Activated CD8-positive, alpha-beta memory T cell treated with anti-CD3 and anti-CD28 coated beads, Interleukin-2, amount 50 U/mL, for 1 hour (primary cell): Measurements from ENCODE around the gene TRERF1.
"Not testable (repeated sequence)": the region's sequence is repeated elsewhere in the genome, so short reads cannot be mapped to it uniquely, and the experiment has no call there.

Source experiments
- DNase-seq: peaks from one replicate; pipeline ENCODE4 v3.0.0-alpha.2; 2020; ENCODE audit errors: extremely low read depth

Gene TRERF1

DNA sequence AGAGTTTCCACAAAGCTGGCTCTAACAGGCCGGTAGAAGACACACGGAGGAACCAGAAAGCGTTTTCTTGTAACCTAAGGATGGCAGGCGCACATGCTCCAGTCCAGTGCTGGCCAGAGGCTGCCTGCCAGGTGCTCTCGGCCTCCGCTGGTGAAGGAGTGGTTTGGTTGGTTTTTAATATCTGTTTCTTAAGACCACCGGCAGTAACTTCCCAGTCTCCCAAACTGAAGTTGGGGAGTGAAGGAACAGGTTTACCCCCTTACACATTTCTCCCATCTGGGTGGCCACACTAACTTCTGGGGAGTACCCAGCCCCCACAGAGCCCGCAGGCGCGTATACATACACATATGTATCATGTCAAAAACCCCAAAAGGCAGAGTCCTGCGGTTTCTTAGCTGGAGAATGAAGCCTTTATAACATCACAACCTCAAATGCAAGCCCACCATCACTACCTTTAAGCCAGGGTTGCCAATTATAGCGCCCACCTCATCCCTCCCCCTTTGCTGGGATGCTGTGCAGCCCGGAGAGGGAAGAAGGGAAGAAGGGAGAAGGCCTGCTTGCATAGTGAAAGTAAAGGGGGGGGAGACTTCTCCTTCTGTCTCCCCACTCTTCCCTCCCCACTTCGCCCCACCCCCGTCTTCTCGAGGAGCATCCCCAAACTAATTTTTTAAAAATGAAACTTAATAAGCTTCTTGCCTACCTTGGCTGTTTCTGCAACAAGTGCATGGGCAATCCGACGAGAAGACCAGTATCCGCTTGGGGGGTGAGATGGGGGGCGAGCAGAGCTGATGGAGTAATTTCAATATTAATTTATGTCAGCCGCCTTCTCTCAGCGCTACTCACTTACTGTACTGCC, 1.0 kb downstream of the TRERF1 start:
- DNase-seq: no peak

DNA sequence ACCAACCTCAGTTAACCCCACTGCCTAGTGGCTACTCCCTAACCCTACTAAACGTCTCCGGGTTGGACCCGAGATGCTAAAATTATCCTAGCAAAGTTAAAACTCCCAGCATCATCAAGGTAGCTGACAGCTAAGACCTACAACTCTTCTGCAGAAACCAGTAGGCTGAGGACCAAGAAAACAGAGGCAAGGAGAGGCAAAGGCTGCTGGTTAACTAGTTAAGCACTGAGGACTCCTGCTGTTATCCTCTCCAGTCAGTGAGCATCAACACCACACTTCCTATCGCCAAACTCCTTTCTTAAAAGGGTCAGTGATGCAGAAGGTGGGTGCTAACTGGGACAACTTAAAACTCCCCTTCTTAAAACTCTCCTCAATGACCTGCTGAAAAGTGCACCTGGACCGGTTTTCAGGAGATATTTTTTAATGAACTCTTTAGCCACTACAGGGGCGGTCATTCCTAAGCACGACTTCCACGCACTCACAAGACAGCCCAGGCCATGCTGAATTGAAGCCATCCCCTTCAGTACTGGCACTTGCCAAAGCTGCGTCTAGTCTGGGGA, 1.7 kb downstream of the TRERF1 start:
- DNase-seq: no peak

DNA sequence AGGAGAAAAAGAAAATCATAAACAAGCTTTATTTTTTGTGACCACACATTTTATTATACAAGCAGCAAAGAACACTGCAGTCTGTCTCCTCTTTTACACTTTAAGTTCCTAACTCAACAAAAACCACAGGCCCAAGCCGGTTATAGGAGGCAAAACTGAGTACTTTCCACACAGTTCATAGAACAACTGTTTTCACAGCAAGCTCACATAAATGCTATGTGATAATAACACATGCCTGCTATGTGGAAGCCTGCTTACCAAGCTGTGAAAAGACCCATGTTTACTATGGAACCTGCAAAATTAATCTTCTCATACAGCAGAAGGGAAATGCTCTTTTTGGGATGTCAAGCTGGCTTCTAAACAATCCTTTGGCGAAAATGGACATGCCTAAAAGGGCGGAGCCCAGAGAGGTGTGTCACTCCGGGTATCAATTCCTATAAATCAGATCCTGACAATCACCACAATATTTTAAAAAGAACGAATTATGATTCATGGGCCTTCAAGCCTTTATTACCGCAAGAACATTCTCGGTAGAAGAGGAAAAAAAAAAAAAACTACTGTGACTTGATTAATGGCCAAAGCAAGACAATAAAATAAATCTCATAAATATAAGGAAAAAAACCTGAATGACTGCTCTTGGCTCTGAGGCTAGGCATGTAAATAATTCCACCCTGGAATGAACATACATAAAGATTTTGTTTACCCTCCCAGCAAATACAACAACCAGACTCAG, 2.6 kb downstream of the TRERF1 start:
- DNase-seq: no peak

DNA sequence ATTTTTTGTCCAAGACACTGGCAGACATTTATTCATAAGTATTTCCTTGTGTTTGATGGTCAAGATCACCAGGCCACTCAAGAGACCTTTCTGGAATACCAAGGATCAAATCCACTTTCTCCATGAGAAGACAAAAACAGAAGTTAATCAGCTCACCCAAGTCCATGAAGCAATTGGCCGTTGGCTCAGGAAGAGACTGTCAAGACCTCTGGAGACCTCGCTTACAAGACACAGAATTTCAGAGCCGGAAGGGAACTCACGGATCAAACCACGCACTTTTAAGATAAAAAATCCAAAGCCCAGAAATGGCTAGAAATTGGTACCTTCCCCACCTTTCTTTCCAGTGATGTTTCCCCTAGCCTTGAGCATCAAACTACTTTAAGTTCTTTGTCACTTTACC, 3.3 kb downstream of the TRERF1 start:
- DNase-seq: no peak

DNA sequence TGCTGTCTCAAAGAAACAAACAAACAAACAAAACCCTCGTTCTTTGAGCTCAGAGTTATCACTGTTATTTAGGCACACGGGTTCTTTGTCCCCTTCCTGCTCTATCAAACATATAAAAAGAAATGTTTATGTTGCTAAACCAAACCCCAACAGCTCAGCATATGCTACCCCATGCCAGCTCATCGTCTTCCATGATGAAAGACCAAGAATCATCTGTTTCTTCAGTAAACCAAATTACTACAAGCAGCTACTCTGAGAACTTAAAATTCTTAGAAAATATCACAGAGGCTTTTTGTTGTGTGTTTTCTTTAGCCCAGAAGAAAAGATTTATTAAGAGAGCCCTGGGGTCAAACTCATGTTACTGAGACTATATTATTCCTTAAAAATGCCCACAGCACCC, 4.7 kb downstream of the TRERF1 start:
- no peak for DNase-seq

DNA sequence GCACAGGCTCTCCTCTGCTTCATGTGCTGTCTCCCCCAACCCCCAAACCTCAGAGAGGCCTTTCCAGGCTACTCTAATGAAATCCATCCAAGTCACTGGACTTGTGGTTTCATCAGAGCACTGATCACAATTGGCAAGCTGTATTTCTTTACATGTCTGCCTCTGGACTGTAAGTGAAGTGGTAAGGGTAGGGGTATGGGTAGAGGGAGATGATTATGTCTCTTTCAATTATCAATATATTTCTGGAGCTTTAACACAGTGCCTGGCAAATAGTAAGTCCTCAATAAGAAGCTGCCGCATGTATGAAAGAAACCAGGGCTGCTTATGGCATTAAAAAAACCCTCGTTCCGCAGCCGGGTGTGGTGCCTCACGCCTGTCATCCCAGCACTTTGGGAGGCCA, 5.4 kb downstream of the TRERF1 start:
- DNase-seq: no peak

DNA sequence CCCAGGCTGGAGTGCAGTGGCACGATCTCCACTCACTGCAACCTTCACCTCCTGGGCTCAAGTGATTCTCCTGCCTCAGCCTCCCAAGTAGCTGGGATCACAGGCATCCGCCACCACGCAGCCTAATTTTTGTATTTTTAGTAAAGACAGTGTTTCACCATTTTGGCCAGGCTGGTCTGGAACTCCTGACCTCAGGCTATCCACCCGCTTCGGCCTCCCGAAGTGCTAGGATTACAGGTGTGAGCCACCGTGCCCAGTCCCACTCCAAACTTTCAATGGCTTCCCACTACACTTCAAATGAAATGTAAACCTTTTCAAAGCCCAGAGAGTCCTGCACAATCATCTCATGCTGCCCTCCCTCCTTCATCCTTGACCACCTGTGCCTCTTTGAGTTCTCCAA, 5.8 kb downstream of the TRERF1 start:
- DNase-seq: not testable (repeated sequence)

DNA sequence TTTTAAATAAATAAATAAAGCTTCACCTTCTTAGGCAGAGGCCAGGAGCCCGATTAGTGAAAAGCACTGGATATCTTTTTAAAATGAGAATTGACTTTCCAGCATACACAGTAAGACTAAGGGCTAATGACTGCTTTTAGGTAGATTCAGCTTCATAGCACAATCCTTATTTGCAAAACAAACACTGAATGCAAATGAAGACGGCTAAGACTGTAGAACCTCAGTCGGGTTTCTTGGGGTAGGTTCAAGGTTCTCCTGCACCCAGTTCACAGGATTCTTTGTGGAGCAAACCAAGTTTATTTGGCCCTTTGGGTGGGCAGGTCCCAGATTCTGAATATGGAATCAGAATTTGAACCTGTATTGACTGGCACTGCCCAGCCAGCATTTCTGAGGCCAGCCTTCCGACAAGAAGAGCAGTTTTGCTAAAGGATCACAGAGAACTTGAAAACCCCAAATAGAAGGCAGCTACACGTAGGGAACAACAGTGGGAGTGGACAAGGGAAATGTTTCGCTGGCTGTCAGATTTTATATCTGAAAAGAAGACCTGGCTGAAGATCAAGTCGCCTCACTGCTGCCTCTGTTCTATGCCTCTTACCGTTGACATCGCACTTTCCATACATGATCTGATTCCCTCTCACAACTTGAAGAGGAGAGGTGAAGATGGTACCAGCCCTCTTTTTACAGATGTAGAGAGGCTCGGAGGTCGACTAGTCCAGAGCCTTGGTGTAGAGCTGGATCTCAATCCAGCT, 8.2 kb downstream of the TRERF1 start:
- DNase-seq: no peak

DNA sequence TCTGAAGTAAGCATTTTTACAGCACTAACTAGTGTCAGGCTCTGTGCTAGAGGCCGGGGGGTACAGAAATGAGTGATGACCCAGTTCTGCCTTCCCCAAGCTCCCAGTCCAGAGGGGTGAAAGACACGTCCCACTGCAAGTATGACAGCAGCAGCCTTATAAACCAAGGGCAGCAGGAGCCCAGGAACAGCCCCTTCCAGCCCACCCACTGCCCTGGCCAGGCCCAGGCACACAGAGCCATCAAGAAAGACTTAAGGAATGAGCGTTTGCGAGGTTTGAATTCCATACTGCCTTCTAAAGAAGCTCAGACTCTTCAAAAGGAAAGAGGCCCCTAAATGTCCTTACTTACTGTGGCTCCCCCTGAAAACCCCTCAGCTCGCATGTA, 10.0 kb downstream of the TRERF1 start:
- DNase-seq: no peak

DNA sequence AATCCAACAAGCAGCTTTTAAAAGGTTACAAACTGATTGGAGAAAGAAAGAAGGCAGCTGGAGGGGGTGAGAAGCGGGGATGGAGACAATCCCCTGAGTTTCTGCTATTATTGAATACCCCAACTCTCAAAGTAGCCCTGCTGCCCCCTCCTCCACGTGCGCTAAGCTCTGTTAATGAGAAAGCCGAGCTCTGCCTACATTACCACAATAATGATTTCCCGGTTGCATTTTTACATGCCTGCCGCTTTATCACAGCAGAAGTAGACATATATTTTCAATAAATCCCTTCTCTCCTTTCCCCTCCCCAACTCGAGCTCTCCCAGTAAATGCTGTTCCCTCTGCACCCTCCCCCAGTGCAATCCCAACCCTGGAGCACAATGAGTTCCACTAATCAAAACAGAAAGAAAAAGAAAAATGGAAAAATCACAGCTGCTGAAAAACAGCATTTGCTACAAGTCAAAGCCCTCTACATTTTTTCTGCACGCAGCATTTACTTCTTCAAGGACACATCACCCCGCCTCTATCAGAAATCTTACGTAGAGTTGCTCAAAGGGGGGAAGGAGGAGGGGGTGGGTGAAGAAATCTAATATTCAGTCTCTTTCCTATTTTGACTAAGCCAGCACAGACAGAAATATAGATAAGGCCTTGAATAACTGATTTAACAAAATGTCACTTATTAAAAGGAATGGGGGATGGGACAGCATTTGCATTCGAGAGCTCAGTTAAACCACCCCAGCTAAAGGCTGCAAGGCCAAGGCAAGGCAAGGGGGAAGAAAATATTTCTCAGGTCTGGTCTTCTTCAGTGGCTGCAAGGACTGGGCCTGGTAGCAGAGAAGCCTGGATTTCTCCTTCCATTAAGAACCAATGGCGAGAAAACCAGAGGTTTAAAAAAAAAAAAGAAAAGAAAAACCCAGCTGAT, 10.7 kb downstream of the TRERF1 start:
- no peak for DNase-seq

DNA sequence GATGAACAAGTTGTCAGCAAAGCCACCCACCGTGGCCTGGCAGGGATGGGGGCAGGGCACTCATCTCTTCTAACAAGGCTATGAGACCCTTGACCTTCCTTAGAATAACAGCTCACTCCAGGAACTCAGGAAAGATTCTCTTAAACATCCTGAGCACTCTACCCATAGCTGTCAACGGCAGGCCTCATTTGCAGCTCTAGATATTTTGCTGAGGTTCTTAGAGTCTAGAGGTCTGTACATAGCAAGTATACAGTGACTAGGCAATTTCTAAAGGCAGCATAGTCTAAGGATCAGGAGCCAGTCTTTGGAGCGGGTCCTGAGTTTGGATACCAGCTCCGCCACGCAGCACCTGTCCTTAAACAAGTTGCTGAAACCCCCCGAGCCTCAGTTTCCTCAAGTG, 11.7 kb downstream of the TRERF1 start:
- no peak for DNase-seq

DNA sequence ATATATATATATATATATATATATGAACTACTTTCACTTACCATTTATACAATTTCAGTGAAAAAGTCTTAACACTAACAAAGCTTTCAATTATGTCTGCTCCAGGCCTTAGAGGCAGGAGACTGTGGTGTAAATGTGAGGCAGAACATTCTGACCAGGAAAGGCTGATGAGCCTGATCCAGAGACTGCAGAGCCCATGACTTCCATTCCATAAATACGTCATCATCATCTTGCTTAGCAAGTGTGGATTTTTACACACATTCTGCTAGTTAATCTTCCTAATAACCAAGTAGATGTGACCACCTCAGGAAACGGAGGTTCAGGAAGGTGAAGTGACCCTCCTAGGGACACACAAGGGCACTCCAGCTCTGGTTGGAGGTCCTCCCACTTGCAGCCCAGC, 14.9 kb downstream of the TRERF1 start:
- no peak for DNase-seq

DNA sequence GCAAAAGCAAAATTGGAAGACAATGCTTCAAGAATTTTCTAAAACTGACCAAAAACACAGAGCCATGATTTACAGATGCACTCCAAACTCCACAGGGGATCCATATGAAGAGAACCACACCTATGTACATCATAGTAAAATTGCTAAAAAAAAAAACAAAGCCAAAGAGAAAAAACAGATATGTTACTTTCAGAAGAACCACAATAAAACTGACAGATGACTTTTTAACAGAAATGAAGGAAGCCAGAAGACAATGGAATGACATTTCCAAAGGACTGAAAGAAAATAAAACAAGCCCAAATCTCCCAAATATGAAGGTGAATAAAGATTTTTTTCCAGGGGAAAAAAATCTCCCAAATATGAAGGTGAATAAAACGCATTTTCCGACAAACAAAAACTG, 17.5 kb downstream of the TRERF1 start:
- DNase-seq: no peak

DNA sequence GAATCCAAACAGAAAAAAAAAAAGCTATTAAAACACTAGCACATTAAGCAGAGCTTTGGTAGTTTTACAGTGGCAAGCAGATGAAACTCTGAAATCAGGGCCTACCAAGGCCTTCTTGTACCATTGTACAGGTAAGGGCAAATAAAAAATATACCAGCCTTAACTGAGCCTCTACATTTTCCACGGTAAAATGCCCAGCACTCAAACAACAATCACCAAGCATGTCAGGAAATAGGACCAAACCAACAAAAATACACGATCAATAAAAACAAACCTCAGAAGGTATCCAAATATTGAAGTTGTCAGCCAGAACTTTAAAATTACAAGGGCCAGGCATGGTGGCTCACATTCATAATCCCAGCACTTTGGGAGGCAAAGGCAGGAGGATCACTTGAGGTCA, 18.3 kb downstream of the TRERF1 start:
- no peak for DNase-seq

DNA sequence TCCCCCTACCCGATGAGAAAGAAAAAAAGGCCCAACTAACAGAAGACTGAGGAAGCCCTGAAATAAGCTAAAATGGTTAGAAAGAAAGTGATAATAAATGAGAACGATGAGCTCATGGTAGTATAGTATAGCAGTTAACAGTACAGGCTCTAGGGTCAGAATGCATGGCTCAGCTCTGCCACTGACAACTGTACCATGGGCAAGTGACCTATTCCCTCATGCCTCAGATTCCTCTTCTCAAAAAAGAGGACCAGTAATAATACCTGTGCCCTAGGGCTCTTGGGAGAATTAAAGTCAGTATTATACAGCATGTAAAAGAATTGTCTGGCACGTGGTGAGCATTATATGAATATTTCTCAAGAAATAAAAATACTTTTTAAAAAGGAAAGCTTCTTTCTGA, 19.8 kb downstream of the TRERF1 start:
- no peak for DNase-seq

DNA sequence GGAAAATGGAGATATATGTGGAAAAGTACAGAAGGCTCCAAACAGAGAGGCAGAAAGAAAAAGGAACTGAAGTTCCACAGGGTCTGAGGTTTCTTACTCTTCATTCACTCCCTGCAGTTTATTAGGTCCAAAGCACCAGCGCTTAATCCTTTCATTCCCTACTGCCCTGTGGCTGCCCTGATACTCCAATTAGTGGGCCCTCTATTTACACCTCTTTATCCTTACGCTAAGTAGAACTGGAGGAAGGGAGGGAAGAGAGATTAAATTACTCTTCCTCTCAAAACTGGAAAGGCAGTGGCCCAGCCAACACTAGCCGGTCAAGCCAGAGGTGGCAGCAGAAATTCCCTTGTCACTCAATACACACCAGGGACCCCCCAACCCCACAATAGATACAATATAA, 20.4 kb downstream of the TRERF1 start:
- DNase-seq: no peak

DNA sequence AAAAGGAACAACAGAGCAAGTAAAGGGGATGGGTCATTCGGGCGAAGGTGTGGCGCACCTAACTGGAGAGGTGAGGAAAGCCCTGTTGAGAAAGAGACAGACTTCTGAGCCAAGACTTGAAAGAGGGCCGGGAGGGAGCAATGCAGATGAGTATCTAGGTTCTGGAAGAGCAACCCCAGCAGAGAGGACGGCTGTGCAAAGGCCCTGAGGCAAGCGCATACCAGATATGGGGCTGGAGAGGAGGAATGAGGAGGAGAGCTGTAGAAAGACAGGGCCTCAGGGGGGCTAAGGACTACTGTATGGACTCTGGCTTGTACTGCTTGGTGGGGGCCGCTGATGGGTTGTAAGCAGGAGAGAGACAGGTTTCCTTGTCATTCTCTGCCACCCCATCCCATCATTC, 21.9 kb downstream of the TRERF1 start:
- no peak for DNase-seq

DNA sequence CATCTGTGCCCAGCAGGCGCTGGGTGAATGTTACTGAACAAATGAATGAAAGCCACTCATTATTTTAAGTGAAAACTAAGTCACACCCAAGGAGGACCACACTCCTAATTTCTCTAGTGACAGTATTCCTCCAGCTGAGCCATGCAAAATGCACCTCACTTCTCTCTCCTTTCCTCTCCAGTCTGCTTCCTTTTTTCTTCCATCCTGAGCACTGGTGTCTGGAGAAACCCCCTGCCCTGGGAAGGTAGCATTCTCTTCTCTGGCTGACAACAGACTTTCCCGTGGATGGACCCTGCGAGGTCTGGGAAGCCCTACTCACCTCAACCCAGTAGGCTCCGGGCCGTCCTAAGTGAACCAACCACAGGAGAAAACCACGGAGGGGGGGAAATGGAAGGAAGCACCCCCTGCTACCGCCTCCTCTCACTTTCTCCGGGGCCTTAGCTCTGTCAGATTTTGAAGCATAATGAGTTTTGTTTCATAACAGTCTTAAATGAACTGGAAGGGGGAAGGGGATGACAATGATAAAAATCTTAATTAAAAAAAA, 22.6 kb downstream of the TRERF1 start:
- DNase-seq: no peak

DNA sequence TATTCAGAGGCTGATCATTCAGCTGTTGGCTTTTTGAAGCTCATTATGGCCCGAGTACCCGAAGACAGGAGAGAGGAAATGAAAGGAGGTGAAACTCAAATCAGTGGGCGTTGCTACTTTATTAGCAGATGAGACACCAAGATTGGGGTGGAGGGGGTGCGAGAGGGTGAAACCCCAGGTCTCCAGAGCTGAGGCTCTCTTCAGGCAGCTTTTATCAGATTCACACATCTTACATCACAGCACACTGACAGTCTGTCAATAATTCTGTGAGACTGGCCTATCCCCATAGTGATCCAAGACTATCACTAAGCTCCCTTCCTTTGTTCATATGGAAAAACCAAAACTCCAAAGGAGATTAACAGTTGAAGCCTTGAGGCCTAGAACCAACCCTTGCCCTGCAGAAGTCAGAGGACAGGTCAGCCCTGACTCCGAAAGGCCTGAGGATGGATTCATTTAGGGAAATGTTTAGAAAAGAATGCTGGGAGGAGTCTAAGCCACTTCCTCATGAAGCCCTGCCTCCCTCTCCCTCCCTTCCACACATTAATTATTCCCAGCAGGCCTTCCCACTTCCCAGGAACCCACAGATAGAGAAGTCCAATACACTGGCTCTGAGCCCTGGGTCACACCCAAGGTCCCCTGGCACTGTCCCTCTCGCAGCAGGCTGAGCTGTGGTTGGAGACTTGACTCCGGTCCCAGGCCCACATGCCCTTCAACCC, 23.2 kb downstream of the TRERF1 start:
- DNase-seq: no peak

DNA sequence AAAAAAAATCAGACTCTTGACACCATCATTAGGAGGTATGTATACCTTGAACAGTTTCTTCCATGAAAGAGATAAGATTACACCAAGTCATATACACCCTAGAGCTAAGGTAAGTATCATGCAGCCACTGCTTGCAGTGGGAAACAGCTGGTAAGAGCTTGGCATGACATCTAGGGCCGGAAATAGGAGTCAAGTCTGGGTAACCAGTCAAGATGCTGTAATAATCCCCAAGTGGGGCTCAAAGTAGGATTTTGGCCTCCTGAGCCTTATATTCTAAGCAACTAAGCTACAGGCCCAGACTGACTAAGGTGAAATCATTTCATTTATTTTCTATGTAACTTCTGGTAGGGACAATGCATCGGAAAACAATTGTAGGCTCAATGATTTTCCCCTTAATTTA, 23.9 kb downstream of the TRERF1 start:
- no peak for DNase-seq
